ENCODE data around the gene KIAA2012.

Gene KIAA2012

GRCh38 chr2:202149155-202149762, 76.2 kb downstream of the KIAA2012 start:
- no peak for DNase-seq (ENCODE audit: low read depth in 2 of 2)

- no peak for DNase-seq (ENCODE audit: low read depth in 2 of 2)
These were observed 76.9 kb downstream of the KIAA2012 start for GRCh38 chr2:202149936-202150335.

GRCh38 chr2:202152104-202152715, 79.2 kb downstream of the KIAA2012 start:
- no peak for DNase-seq (ENCODE audit: low read depth in 2 of 2)

GRCh38 chr2:202154613-202155012, 81.6 kb downstream of the KIAA2012 start:
- no peak for DNase-seq (ENCODE audit: low read depth in 2 of 2)

- DNase-seq (ENCODE audit: low read depth in 2 of 2): no peak
These were observed 84.3 kb downstream of the KIAA2012 start for GRCh38 chr2:202157211-202157990.

- no peak for DNase-seq (ENCODE audit: low read depth in 2 of 2)
These were observed 85.7 kb downstream of the KIAA2012 start for GRCh38 chr2:202158796-202159195.

- DNase-seq (ENCODE audit: low read depth in 2 of 2): no peak
These were observed 88.2 kb downstream of the KIAA2012 start for GRCh38 chr2:202161151-202161835.

- DNase-seq (ENCODE audit: low read depth in 2 of 2): no peak
These were observed 91.4 kb downstream of the KIAA2012 start for GRCh38 chr2:202164411-202164810.

GRCh38 chr2:202165208-202165607, 92.2 kb downstream of the KIAA2012 start:
- no peak for DNase-seq (ENCODE audit: low read depth in 2 of 2)

- DNase-seq (ENCODE audit: low read depth in 2 of 2): no peak
These were observed 92.9 kb downstream of the KIAA2012 start for GRCh38 chr2:202165945-202166344.

GRCh38 chr2:202169131-202169530, 96.1 kb downstream of the KIAA2012 start:
- no peak for DNase-seq (ENCODE audit: low read depth in 2 of 2)

- no peak for DNase-seq (ENCODE audit: low read depth in 2 of 2)
These were observed 96.9 kb downstream of the KIAA2012 start for GRCh38 chr2:202169832-202170424.

- DNase-seq (ENCODE audit: low read depth in 2 of 2): no peak
These were observed 98.3 kb downstream of the KIAA2012 start for GRCh38 chr2:202171241-202171825.

GRCh38 chr2:202172439-202173211, 99.6 kb downstream of the KIAA2012 start:
- DNase-seq (ENCODE audit: low read depth in 2 of 2): peak in 1 of 2 donors; percentile 10

GRCh38 chr2:202178346-202178958, 105.4 kb downstream of the KIAA2012 start:
- peak; percentile 6 to 9 for DNase-seq (ENCODE audit: low read depth in 2 of 2)

GRCh38 chr2:202184557-202184956, 111.5 kb downstream of the KIAA2012 start:
- no peak for DNase-seq (ENCODE audit: low read depth in 2 of 2)

GRCh38 chr2:202185156-202185555, 112.1 kb downstream of the KIAA2012 start:
- DNase-seq (ENCODE audit: low read depth in 2 of 2): no peak

- DNase-seq (ENCODE audit: low read depth in 2 of 2): no peak
These were observed 113.7 kb downstream of the KIAA2012 start for GRCh38 chr2:202186641-202187202.

- no peak for DNase-seq (ENCODE audit: low read depth in 2 of 2)
These were observed 114.5 kb downstream of the KIAA2012 start for GRCh38 chr2:202187570-202187969.

- DNase-seq (ENCODE audit: low read depth in 2 of 2): no peak
These were observed 120.2 kb downstream of the KIAA2012 start for GRCh38 chr2:202193305-202193704.
